ENCODE results near the gene PLEKHG5.

PLEKHG5 gene

DNA sequence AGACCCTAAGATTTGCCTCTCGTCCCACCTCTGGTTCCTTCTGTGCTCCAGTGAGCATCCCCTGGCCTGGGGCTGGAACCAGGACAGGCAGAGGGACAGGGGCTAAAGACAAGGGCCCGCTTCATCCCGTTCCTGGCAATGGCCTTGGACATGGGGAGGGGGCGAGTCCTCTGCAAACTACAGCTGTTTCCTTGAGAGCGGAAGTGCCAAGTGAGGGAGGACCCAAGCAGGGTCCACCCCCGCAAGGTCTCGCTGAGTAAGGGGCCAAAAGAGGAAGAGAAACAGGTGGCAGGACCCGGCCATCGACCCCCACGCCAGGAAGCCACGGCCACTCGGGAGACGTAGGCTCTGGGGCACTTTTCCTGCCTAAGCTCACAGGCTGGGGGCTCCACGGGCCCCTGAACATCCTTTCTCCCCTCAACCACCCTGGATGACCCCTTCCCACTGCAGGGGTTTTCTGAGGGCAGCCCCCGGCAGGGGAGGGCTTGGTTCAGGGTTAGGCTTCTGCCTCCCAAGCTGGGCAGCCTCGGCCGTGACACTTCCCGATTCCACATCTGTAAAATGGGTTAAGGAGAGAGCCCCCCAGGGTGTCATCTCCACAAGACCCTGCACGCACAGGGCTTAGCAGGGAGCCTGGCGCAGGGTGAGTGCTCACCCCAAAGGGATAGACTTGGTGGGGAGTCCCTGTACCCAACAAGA, 17.9 kb upstream of the PLEKHG5 start:
- DNase-seq, result no peak

DNA sequence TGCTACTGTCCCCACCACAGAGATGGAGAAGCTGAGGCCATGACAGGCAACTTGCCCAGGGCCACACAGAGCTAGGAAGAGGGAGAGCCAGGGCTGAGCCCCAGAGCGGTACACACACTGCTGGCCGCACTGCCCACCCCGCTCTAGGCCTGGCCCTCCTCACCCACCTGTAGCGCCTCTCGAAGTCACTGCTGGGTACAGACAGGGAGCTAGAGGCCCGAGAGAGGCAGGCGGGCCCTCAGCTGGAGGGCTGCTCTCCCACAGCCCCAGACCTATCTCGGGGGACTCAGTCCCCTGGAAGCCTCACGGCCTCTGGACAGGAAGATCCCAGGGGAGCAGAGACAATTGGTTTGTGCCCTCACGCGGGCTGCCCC, 17.3 kb upstream of the PLEKHG5 start:
- DNase-seq, result no peak

DNA sequence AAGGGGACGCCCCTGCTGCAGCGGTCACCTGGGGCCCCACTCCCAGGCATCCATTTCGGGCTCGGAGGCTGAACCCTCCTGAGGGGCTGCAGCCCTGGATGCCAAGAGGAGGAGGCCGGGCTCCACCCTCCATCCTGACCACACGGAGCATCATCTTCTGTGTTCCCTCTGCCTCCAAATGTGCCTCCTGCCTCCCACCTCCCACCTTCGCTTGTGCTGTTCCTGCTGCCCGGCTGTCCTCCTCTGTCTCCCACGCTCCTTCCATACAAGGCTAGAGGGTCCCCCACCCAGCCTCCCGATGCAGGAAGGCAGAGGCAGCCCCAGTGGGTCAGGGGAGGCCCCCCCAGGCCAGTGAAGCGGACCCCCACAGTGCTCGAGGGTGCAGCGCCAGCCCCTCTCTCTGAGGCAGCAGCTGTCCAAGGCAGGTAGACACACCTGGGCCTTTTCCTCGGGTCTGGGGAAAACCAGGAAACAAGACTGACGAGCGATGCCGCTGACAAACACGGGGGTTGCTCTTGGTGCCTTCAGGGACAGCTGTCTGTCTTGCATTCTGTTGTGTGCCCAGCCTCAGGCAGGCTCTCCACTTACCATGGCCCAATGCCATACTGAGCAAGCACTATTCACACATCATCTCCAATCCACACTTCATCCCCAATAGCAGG, 16.8 kb upstream of the PLEKHG5 start:
- DNase-seq, result no peak

DNA sequence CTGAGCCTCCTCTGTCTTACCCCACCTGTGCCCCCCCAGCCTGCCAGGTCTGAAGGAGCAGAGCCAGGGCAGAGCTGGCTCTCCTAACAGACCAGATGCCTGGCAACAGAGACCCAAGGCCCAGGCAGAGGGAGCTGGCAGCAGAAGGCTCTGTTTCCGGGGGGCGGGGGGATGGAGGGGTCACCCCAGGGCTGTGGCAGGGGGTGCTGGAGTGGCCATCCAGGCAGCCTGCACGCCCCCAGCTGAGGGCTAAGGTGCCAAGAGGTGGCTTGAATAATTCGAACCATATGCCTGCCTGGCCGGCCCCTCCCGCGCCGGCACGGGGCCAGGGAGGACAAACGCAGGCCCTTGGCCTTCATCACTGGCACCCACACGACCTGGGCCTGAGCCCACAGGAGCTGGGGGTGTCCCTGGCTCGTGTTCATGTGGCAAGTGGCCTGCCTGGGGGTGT, 16.0 kb upstream of the PLEKHG5 start:
- no peak for DNase-seq

DNA sequence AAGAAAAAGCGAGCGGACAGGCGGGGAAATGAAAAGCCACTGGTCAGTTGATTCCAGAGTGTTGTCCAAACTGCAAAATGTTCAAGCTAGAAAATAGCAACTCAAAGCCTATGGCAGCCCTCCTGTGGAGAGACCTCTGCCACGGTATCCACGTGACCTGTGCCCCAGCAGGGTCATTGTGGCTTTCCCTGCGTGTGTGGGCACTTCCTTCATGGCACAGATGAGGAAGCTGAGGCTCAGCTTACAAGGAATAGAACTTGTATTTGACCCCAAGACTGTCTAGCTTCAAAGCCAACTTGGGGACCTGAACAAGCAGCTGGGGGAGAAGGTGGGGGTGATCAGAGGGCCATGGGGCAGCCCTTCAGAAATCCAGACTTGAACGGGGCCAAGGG, 15.6 kb upstream of the PLEKHG5 start:
- DNase-seq, result no peak

DNA sequence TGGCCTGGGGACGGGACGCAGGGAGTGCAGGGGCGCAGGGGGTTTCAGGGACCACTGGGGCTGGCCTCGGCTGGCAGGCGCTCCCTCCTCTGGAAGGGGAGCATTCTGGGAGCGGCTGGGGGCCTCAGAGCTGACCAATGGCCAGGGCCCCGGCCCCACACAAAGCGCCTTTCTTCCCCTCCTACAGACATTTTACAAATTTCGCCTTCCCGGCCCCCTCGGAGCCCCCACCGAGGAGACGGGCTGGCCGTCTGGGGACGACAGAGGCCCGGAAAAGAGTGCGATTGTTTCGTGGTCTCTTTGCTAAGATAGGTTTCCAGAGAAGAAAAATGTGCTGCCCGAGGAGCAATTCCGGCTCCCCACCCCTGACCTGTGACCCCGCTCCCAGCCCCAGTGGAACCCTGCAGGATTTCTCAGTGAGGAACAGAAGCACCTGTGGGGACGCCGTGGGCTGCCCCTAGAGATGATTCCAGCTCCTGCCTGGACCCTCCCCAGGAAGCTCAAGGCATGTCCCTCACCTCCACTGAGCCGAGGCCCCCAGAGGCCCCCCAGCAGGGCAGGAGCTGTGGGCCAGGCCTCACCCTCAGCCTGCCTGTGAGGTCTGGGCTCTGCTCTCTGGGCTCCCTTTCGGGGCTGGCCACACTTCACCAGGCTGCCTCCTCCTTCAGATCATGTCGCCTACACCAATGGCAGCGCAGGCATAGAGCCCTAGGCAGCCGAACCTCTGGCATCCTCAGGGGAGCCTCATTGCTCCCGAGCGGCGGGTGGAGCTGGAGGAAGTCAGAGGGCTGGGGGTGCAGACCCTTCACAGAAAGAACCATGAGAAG, 15.0 kb upstream of the PLEKHG5 start:
- no peak for DNase-seq

DNA sequence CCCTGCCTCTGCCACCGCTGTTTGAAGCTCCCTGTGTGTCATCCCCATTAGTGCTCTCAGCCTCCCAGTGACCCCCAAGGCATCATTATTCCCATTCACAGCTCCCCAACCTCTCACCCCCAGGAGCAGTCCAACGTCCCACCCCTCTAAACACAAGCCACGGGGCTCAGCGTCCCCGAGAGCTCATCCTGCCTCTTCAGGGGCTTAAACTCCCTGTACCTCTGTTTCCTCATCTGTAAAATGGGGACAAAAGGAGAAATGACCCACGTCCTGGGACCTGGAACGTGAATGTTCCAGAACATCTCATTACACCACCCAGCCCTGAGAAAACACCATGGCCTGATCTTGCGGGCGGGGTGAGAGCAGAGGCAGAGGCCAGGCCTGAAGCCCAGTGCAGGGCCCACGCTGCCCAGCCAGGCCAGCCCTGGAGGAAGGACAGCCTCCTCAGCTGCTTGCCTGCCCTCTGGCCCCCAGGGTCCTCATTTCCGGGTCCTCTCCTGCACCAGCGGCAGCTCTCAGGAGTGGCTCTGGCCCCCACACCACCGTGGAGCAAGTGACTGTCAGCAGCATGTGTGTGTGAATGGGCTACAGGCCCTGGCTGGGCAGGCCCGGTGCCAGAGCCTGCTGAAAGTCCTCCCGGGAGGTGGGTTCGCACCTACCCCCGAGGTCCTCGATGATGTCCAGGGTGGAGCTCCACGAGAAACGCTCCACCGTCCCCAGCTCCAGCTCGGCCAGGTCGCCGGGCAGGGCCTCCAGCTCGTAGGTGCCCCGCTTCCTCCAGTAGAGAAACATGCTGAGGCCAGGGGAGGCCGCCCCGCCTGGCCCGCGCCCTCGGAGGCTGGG, 14.1 kb upstream of the PLEKHG5 start:
- no peak for DNase-seq

DNA sequence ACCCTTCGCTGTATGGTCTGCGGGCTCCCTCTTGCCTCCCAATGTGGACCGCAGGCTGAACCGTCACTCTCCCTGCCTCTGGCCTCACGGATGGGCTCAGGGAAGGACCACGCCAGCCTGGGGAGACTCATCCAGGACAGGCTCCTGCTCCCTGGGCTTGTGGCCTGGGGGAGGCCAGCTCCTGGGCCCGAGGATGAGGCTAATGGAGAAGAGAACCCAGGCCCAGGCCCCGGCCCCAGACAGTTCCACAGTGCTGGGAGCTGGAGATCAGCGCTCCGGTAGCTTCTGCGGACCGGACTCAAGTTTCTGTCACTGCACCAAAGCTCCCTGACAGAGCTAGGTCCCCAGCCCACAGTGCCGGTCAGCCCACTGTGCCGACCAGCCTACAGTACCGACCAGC, 13.4 kb upstream of the PLEKHG5 start:
- no peak for DNase-seq

DNA sequence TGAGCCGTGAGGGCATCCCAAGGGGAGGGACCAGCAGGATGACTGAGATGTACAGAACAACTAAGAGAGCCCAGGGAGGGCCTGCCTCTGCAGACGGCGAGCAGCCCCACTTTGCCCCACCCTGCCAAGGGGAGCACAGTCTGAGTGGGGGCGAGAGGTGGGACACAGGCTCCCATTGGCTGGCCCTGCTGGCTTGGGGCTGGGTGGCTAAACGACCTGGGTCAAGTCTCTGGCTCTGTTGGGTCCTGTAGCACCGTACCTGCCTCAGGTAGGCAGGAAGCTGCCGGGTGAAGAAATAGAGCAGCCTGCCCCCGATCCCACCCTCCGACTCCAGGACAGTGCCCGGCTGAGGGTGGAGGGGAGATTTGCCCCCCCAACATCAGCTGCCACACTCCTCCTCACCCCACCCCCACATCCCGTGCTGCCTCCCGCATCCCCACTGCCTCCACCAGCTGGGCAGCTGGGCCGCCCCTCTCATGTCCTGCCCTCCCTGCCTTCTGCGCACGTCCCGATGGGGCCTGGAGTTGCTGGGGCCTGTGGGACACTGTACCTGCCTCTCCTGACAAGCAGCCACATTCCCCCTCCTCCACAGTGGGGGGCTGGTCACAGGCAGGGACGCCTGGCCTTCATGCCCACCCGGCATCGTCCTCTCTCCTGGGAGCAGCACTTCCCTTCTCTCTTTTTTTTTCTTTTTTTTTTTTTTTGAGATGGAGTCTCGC, 12.6 kb upstream of the PLEKHG5 start:
- no peak for DNase-seq

DNA sequence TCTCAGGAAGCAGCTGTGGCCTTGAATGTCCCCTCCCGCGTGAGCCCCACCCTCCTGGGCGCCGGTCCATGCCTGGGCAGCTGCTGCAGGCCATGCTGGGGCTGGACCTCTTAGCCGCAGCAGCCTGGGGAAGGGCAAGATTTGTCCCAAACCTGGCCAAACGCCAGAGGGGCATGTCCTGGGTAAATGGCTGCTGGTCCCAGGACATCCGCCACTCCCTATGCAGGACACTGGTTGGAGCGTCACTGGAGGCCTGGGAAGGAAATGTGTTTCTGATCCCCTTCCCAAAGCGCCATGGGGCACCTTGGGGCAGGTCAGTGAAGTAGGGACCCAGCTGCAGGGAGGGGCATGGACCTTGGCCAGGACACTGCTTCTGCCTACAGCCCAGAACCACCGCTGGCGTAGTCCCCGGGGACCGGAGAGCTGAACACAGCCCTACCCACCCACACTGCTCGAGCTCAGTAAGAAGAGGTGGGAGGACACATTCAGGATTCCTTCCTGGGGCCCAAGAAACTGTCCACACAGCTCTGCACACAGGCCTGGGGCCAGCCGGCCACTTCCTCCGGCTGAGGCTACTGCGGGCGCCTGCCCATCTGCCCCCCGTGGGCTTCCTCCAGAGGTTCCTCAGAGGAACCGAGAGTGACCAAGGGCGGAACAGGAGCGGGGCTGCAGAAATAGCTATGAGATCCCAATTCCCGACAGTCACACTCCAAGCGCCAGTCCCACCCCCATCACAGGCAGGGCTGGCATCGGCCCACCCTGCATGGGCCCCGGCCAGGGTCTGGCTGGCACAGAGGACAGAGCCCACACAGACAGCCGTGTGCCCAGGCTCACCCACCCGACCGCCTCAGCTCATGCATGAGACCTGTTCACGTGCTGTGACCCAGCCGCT, 10.8 kb upstream of the PLEKHG5 start:
- DNase-seq, result no peak

DNA sequence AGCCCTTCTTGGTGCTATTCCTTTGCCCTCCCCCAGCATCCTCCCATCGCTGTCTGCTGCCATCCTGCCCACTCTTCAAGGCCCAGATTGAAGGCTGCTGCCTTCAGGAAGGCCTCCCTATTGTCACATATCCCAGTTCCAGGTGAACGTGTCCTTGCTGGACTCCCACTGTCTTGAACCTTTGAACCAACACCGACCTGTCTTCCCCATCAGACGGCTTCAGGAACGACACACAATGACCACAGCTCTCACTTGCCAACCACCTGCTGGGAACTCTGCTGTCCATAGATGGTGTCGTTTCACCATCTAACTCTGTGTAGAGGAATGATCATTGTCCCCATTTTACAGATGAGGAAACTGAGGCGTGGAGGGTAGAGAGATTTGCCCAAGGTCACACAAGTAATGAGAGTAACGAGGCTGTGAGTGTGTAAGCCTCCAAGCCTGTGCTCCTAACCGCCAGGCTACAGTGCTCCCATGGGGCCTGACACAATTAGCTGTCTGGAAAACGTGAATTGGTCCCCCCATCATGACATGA, 9.9 kb upstream of the PLEKHG5 start:
- DNase-seq, result no peak

DNA sequence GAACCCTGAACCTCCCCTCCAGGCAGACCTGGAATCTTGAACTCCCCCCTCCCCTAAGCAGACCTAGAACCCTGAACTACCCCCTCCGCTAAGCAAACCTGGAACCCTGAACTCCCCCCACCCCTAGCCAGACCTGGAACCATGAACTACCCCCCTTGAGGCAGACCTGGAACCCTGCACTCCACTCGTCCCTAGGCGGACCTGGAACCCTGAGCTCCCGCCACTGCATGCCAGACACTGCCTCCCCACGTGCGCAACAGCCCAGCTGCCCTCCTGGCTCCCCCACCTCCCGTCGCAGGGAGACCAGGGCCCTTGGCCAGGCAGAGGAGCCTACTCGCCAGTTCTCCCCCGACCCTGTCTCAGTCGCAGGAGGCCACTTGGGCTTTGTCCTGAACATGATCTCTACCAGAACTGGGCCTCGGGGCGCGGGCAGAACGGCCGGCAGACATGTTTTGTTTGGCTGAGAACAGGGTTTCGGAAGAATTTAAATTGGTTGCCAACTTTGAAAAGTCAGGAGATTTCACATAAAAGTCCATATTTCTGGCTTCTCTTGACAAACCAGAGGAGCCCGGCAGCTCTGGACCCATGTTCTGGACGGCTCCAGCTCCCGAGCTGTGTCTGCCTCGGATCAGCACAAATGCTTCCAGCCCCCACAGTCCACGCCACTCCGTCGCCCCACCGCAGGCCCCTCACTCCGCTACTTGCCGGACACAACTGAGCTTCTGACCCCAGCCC, 9.2 kb upstream of the PLEKHG5 start:
- no peak for DNase-seq

DNA sequence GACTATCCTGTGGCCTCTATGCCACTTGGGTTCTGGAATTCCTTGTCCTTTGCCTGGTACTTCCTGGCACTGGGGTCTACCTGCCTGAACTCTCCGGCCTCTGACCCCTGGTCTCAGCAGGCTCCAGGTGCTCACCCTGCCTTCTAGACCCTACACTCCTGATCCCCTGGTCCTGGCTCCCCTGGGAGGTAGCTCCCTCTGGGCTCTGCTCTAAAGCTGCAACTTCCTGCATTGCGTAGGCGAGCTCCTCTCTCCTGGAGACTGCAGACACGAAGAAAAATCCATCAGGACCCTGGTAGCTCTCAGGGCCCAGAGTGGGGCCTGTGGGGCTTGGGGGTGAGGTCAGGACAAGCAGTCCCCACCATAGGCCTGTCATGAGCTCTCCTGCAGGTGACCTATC, 7.8 kb upstream of the PLEKHG5 start:
- DNase-seq, result no peak

DNA sequence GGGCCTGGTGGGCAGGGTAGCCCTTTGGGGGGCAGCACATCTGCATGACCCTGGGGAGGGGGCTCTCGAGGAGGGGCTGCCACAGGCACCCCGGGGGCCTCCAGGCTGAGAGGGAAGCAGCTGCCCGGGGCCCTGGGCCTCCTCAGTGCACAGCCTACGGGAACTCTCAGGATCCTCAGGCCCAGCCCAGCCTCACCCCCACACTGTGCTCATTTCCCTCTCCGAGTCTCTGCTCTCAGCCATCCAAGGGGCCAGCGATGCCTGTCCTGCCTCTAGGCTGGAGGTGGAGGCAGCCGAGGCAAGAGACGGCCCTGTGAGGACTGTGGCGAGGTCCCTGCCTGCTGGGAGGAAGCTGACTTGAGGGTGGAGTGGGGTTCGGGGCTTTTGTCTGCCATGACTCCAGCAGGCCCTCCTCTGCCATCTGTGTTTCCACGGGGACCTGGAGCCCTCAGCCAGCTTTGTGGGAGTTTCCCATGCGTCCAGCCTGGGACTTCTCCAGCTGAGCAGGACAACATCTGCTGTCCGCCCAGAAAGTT, 7.2 kb upstream of the PLEKHG5 start:
- DNase-seq, result no peak

DNA sequence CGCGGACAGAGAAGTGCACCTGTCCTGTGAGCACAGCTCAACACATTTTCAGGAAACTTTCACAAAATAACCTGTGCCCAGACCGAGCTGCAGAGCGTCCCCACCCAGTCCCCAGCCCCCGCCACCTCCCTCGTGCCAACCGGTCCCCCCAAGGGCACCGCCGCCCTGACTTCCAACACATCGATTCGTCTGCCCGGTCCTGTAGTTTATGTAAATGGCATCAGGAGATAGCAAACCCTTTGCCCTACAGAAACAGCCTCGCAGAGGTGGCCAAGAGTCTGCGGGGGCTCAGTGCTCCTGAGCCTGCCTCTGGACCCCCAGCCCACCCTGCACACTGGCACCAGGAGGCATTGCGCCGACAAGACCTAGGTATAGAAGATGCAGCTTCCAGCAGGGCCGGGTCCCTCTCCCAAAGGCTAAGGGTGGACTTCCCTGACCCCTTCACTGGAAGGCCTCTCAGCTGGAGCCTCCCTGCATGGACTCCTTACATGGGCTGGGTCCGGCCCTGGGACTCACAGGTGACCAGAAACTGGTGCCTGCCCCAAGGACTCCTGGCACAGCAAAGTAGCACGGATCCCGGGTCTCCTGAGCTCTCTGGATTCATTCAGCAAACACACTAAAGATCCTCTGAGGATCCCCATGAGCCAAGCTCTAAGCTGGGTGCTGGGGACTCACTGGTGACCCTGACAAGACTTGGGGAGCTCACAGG, 6.6 kb upstream of the PLEKHG5 start:
- no peak for DNase-seq

DNA sequence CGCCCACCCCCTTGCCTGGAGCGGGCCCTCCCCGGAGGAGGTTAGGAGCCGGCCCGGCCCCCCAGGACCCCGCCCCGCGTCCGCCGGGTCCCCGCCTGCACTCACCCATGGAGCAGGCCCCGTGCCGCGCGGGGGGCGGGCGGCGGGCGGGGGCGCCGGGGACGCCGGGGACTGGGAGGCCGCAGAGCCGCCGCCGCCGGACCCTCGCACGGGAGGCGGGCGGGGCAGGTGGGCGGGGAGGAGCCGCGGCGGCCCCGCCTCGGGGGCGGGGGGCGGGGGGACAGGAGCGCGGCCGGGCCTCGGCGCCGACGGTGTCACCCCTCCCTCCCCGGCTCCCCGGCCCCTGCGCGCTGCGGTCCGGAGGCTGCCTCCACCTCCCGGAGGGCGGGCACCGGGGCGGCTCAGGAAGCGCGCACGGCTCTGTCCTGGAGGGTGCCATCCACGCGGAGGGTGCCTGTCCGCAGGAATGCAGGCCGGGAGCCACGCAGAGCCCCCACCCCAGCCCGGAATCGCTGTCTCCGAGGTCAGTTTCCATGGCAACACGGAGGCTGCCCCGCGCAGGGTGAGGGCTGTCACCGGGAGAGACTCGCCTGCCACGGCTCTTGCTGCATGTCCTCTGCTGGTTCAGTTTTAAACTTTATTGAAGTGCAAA, 5.9 kb upstream of the PLEKHG5 start:
- peak; percentile 51 for DNase-seq

DNA sequence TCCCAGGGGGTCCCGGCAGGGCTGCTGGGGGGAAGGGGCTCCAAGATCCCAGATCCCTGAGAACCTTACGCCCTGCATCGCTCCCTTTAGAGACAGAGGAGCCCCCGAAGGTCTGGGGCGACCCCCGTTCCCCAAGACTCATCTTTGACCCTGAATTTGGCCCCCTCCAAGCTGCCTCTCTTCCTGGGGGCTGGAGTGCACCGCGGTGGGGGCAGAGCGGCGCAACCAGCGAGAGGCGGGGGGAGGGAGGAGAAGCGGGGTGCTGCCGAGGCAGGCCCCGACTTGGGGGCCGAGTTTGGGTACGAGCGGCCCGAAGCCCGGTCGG, 5.4 kb upstream of the PLEKHG5 start:
- DNase-seq, result no peak

DNA sequence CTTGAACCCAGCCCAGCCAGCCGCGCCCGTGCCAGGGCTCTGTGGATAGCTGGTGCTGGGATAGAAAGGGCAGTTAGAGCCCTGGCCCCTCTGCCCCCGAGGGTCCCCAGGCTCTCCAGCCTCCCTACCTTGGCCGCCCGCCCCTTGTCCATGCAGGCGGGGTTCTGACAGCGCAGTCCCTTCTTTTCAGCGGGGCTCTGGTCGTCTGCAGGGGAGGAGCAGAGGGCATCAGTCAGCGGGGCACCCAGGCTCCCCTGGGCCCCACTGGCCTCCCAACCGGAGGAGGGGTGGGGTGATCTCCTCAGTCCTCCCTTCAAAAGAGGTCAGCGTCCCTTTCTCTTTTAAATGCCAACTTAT, 4.9 kb upstream of the PLEKHG5 start:
- DNase-seq, result no peak

All from fibroblast of skin of right biceps (primary cell).